Lower lobe of right lung (tissue), 2 donors: ENCODE data around the gene PPIE. TPM values are rescaled to one million over a fixed set of nuclear protein-coding genes. Genes with fewer than 3 reads are reported as not detected.
A peak's percentile ranks its signal among the peaks of the same experiment; 100 is the strongest.
"Not testable (repeated sequence)": the region's sequence is repeated elsewhere in the genome, so short reads cannot be mapped to it uniquely, and the experiment has no call there.

Experiments used
- ATAC-seq, 2 donors: fragments of 200-7000 bp; cut with Tn5 transposase; one replicate each; pipeline ENCODE4 v1.9.1; 2020 to 2022; ENCODE audit warnings: mild to moderate bottlenecking in 2 of 2, moderate library complexity in 2 of 2
- DNase-seq: peaks from one replicate; pipeline ENCODE4 v3.0.0-alpha.2; 2020
- H3K27ac ChIP-seq: fragments of 200-600 bp; one replicate; pipeline ENCODE4 v1.8.0; 2022
- H3K27me3 ChIP-seq: fragments of 200-600 bp; one replicate; pipeline ENCODE4 v1.8.0; 2022; ENCODE audit warnings: low read depth
- H3K36me3 ChIP-seq: fragments of 200-600 bp; one replicate; pipeline ENCODE4 v1.8.0; 2022; ENCODE audit warnings: mild to moderate bottlenecking
- H3K4me1 ChIP-seq: fragments of 200-600 bp; one replicate; pipeline ENCODE4 v1.8.0; 2022
- H3K4me3 ChIP-seq: fragments of 200-600 bp; one replicate; pipeline ENCODE4 v1.8.0; 2022; ENCODE audit warnings: mild to moderate bottlenecking
- H3K9me3 ChIP-seq: fragments of 200-600 bp; one replicate; pipeline ENCODE4 v1.8.0; 2022
- intact Hi-C: fragments of 100-400 bp; cut with DNase I; formaldehyde crosslinking; loops from one replicate; pipeline ENCODE4 v1.11.0; 2022
- total RNA-seq: library from RNA; stranded (reverse); fragmentation: NEBNext Ultra II Directional; extraction: Animal tissue kit (Norgen Biotek cat#: 25700); gene quantifications from one replicate; pipeline ENCODE4 v1.2.1, GENCODE V29; 2021
- TF ChIP-seq, protein P1 (sequence below): fragments of 200-600 bp; IDR thresholded peaks from one replicate; pipeline ENCODE4 v1.8.0; 2022; ENCODE audit warnings: antibody characterized with exemption, mild to moderate bottlenecking
- donor health status: DM: no; HTN: yes; CAD: no; lungs with severe emphysema.

The PPIE gene
- total RNA-seq, 1 donor from 2014 or later: 34.6 TPM

DNA sequence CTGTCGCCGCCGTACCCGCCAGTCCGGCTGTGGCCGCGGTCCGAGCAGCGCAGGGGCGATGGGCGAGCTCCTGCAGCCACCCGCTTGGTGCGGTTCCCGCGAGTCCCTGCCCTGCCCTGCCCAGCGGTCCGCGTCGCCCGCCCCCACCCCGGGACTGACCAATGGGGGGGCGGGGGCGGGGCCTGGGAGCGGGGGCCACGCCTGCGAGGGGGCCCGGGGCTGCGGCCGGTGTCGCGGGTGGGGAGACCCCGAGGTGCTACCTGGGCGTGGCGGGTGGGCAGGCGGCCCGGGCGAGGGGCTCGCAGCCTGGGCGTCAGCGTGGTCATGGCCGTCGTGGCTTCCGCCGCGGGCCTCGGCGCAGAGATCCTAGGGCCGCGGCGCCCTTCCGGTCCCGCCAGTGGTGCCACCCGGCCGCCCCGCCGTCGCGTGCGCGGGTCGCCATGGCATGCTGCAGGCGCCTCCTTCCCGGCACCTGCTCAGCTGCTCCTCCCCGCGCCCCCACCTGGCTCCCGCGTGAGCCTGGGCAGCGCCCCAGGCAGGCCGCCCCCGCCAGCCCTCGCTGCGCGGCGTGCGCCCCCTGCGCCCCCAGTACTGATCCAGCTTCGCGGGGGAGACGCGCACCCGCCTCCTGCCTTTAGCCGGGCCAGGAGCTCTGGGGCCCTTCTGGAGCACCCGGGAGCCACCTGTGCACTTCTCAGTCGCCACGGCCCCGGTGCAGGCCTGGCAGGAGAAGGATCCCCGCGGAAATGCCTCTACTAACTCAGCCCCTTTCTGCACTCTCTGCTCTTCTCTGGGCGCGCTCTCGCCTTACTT is 50.3 kb downstream of the PPIE start, which contains the start of gene BMP8B:
TSS of gene BMP8B (minus strand) at position 108 of the 813 bp plus-strand sequence. CDS start 380 bp downstream, outside the sequence.
- DNase-seq (peak; percentile 86), ATAC-seq (peak; percentile 93 to 96)
- Histone ChIP-seq H3K27me3 (peaks cover 6% of the 10 kb centered on the region), H3K36me3 (no peaks in the 10 kb centered on the region), H3K4me3 (peak within 1 kb of the TSS; percentile 61), H3K9me3 (no peaks in the 10 kb centered on the region), H3K4me1 (peaks cover 8% of the 10 kb centered on the region), H3K27ac (peak within 1 kb of the TSS; percentile 62)
- TF ChIP-seq, protein P1, sequence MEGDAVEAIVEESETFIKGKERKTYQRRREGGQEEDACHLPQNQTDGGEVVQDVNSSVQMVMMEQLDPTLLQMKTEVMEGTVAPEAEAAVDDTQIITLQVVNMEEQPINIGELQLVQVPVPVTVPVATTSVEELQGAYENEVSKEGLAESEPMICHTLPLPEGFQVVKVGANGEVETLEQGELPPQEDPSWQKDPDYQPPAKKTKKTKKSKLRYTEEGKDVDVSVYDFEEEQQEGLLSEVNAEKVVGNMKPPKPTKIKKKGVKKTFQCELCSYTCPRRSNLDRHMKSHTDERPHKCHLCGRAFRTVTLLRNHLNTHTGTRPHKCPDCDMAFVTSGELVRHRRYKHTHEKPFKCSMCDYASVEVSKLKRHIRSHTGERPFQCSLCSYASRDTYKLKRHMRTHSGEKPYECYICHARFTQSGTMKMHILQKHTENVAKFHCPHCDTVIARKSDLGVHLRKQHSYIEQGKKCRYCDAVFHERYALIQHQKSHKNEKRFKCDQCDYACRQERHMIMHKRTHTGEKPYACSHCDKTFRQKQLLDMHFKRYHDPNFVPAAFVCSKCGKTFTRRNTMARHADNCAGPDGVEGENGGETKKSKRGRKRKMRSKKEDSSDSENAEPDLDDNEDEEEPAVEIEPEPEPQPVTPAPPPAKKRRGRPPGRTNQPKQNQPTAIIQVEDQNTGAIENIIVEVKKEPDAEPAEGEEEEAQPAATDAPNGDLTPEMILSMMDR: no peak
- intact Hi-C loops: no loop called here

- intact Hi-C loops: no loop called here
- Histone ChIP-seq H3K9me3 (no peaks in the 10 kb centered on the region), H3K36me3 (no peaks in the 10 kb centered on the region), H3K4me3 (peak overlapping the region; percentile 61), H3K27ac (peak overlapping the region; percentile 62), H3K27me3 (peaks cover 6% of the 10 kb centered on the region), H3K4me1 (peaks cover 8% of the 10 kb centered on the region)
- DNase-seq: no peak
- ATAC-seq: no peak
- TF ChIP-seq, protein P1: no peak
These were observed 51.0 kb downstream of the PPIE start for GRCh38 chr1:39789571-39790110.

GRCh38 chr1:39791838-39792237 is 53.2 kb downstream of the PPIE start:
- H3K27ac ChIP-seq: no peak overlapping the region
- TF ChIP-seq, protein P1: no peak
- H3K9me3 ChIP-seq: no peaks in the 10 kb centered on the region
- intact Hi-C loops: no loop called here
- no peak for ATAC-seq
- H3K27me3 ChIP-seq: peaks cover 6% of the 10 kb centered on the region
- peaks cover 8% of the 10 kb centered on the region for H3K4me1 ChIP-seq
- no peaks in the 10 kb centered on the region for H3K36me3 ChIP-seq
- no peak overlapping the region for H3K4me3 ChIP-seq
- DNase-seq: no peak

DNA sequence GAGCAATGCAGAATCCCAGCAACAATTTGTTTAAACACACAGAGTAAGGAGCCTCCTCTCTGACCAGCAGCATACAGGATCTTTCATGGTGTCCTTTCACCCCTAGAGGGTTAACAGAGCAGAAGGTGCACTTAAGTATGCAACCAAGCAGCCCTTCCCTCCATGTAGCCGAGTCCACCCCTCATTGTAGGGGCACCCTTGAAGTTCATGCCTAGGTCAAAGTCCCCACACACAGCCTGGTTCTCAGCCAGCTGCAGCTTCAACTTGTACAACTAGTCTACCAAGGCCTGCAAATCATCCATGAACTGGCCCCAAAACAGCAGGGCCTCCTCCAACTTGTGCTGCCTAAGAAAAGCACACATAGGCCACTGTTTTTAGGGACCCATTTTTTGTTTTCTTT is 57.0 kb downstream of the PPIE start:
- no peak for ATAC-seq
- intact Hi-C loops: no loop called here
- peak; percentile 10 for DNase-seq
- peaks cover 6% of the 10 kb centered on the region for H3K4me1 ChIP-seq
- H3K36me3 ChIP-seq: no peaks in the 10 kb centered on the region
- H3K27ac ChIP-seq: no peak overlapping the region
- H3K27me3 ChIP-seq: no peaks in the 10 kb centered on the region
- H3K9me3 ChIP-seq: no peaks in the 10 kb centered on the region
- H3K4me3 ChIP-seq: no peak overlapping the region
- TF ChIP-seq, protein P1: no peak

GRCh38 chr1:39798859-39799769 is 60.4 kb downstream of the PPIE start:
- H3K4me1 ChIP-seq, H3K9me3 ChIP-seq, H3K36me3 ChIP-seq, H3K27me3 ChIP-seq, intact Hi-C loops: not testable (repeated sequence)
- Histone ChIP-seq H3K27ac (peak overlapping the region; percentile 49), H3K4me3 (peak overlapping the region; percentile 11)
- DNase-seq (peak; percentile 84), ATAC-seq (peak; percentile 94)
